IPS-18c (cell line): ENCODE measurements around the gene TRABD2B.

Experiments used
- H3K4me3 ChIP-seq: 2 replicates; pipeline ENCODE4 v1.7.0; 2013; ENCODE audit warnings: low read depth, mild to moderate bottlenecking, low read length, moderate library complexity; ENCODE audit not compliant: insufficient read depth
- H3K9me3 ChIP-seq: one replicate; pipeline ENCODE4 v1.6.1; 2013; ENCODE audit warnings: mild to moderate bottlenecking, low read length, moderate library complexity; ENCODE audit not compliant: control insufficient read depth, insufficient read depth

TRABD2B gene

DNA sequence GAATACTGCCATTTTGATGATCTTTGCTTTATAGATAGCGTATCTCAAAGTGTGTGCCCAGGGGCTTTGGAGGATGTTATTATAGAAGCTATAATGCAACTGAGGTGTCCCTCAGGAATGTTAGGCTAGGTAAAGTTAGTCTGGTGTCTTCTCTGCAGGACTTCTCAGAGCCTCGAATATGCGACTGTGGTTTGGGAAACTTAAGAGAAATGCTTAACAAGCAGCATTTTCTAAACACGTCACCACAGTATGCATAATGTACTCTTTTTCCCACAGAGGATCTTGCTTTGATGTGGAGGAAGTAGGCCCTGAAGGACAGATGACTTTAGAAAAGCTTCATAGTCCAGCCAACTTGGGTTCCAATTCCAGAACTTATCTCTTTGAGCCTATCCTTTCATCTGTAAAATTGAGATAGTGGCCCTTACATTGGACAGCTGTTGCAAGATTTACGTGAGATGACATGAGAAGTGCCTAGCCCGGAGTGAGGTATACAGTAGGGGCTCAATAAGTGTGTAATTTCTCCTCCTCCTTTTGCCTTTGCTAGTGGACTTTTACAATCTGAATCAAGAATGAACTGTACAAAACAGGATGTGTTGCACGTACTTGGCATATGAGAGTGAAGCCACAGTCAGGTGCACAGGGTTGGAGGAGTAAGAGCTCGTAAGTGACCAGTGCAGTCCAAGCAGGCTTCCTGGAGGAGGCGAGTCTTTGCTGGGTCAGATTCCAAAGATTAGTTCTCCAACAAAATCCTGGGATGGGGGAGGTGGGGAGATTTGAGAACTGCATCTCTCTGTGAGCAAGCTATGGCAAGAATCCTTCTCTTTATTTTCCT, 29.7 kb upstream of the TRABD2B start:
- Histone ChIP-seq H3K9me3 (no peaks in the 10 kb centered on the region), H3K4me3 (no peak overlapping the region)

DNA sequence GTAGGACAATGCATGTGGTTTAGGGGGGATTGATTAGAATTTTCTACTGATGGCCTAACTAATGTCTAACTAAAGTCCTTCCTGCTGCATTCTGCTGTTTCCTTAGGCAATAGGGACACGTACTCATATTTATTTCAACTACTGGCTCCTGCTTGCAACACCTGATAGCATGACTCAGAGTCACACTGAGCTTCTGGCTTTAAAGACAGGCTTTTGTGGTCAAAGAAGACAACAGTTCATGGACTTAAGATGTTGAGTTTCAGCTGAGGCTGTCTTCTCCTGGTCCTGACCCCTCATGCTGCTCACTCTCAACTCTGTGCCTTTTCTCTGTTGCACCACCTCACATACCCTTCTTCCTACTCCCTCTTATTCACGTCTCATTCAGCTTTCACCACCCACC, 29.1 kb upstream of the TRABD2B start:
- no peaks in the 10 kb centered on the region for H3K9me3 ChIP-seq
- no peak overlapping the region for H3K4me3 ChIP-seq

DNA sequence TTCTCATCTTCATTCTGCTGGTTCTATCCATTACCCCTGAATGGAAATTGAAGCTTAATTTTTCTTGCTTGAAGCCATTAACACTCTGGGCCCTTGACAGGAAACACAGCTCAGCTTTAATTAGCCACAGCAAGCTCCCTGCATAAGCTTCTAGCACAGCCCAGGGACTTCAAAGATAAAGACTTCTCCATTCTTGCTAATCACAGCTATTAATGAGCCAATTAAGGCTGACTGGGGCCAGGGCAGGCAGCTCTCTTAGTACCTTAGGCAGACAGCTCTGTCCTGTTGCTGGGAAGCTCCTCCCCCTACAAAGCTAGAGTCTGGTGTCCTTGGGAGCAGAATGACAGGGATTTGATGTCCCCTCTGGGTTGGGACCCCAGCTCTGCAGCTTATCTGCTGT, 27.9 kb upstream of the TRABD2B start:
- Histone ChIP-seq H3K9me3 (no peaks in the 10 kb centered on the region), H3K4me3 (no peak overlapping the region)

DNA sequence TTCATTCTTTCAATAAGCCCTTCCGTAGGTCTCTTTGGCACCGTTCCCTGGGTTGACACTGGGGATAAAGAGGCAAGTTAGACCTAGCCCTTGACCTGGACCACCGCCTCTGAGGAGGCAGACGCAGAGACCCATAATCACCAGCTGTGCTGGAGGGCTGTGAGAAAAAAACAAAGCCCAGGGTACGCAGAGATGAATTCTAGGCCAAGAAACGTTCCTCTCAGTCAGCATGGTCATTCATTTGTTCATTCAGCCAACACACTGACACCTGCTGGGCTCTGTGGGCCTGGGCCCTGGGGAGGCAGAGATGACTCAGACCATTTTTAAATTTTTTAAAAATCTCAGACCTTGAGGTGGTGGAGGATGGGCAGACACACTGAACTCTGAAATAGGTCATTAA, 26.3 kb upstream of the TRABD2B start:
- Histone ChIP-seq H3K4me3 (no peak overlapping the region), H3K9me3 (no peaks in the 10 kb centered on the region)

DNA sequence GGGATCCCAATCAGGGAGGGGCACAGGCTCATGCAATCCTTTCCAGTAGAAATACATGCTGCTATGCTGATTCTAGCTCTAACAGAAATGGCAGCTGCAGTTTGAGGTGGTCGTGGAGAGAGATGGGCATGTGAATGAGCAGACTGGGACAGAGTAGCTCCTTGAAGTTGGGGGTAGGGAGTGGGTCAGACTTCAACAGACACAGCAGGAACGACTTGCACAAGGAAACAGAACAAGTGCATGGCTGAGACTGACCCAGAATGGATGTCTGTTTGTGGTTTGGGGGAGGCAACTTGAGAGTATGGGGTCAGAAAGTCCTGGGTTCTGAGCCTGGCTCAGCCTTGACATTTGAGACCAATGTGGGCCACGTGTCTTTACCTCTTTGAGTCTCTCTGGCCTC, 25.1 kb upstream of the TRABD2B start:
- H3K9me3 ChIP-seq, result no peaks in the 10 kb centered on the region
- H3K4me3 ChIP-seq, result no peak overlapping the region

DNA sequence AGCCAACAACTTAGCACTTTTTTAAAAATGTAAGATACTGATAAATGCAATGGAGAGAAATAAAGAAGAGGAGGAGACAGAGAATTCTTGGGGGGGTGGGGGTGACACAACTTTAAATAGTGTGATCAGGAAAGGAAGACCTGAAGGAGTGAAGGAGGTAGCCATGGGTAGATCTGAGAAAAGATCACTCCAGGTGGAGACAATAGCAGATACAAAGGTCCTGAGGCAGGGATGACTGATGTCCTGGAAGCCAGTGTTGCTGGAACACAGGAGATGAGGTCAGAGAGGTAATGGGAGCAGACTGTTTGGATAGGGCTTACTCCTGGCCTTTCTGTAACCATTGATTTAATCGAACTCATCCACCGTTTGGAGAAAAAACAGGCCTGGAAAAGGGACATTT, 24.6 kb upstream of the TRABD2B start:
- Histone ChIP-seq H3K9me3 (no peaks in the 10 kb centered on the region), H3K4me3 (no peak overlapping the region)

DNA sequence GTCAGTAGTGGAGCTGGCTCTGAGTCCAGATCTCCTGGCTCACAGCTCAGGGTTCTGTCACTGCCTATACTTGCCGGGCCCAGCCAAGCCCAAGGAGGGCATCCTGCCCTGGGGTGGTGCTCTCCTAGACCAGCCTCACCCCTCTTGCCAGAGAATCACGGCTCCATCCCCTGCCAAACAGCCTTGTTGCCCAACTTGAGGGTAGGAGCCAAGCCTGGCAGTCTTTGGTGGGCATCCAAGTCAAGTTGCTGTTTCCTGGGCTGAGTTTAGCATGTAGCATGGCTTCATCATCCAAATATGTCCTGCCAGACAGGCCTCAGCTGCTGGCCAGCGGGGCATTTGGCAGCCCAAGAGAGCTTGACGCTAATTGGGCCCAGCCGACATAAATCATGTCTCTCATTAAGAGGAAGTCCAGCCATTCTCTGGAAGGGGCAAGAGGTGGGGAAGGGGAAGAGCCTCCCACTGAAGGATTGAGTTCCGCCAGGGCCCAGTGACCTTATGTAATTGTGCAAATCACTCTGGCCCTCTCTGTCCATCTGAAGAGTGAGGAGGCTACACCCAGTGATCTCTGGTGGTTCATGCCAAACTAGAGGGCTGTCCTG, 22.6 kb upstream of the TRABD2B start:
- H3K9me3 ChIP-seq, result no peaks in the 10 kb centered on the region
- H3K4me3 ChIP-seq, result no peak overlapping the region

DNA sequence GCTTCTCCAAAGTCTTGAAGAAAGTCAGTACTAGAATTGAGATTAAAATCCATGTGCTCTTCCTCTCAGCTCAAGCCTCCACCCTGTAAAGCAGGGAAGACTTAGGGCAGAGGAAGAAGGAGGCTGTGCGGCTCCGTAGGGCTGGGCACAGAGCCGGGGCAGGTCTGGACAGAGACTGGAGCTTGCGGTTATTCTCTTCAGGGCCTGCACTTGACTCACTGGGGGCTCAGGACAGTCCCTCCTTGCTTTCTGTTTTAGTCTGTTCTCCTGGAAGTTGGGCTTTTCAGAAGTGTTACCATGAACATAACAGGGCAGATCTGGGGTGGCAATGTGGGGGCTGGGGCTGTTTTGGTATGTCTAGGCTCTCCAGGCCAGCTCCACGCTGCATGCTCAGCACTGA, 21.6 kb upstream of the TRABD2B start:
- Histone ChIP-seq H3K4me3 (no peak overlapping the region), H3K9me3 (no peaks in the 10 kb centered on the region)

DNA sequence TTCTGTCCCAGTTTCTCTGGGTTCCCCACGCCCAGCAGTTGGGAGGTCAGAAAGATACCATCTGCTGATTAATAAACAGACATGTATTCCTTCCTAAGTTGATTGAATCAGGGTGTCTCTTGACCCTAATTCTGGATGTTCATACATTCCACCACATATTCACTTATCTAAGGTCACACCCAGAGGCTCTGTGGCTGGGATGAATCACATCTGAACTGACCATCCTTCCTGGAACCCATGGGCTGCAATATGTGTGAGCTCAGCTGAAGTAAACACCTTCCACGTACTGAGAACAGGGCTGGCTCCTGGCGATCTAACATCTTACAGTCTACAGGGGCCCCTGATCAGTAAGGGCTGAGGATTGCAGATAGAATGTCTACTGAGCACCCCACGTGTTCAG, 20.5 kb upstream of the TRABD2B start:
- no peak overlapping the region for H3K4me3 ChIP-seq
- no peaks in the 10 kb centered on the region for H3K9me3 ChIP-seq

DNA sequence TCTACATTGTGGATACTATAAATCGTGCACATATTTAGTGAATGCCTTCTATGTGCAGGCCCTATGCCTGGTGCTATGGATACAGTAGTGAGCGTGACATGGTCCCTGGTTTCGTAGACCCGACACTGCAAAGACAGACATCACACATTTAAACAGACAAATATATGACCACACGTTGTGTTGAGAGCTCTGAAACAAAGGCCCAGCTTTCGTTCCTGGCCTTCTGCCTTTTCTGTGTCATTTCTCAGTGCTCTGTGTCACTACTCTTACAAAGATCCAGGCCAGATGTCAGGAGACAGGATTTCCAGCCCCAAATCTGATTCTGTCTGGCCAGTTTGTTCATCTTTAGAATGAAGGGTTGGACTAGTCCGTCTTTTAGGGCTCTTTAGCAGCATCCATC, 19.3 kb upstream of the TRABD2B start:
- Histone ChIP-seq H3K4me3 (no peak overlapping the region), H3K9me3 (no peaks in the 10 kb centered on the region)

DNA sequence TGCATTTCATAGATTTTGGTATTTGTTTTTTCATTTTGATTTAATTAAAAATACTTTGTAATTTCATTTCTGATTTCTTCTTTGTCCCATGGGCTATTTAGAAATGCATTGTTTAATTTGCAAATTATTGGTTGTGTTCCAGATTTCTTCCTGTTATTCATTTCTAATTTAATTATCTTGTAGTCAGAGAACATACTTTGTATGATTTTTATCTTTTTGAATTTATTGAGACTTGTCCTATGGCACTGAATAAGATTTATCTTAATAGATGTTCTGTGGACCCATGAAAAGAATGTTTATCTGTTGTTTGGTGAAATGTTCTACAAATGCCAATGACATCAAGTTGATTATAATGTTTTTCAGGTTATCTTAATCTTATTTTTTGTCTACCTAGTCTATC, 16.1 kb upstream of the TRABD2B start:
- H3K4me3 ChIP-seq, result no peak overlapping the region

DNA sequence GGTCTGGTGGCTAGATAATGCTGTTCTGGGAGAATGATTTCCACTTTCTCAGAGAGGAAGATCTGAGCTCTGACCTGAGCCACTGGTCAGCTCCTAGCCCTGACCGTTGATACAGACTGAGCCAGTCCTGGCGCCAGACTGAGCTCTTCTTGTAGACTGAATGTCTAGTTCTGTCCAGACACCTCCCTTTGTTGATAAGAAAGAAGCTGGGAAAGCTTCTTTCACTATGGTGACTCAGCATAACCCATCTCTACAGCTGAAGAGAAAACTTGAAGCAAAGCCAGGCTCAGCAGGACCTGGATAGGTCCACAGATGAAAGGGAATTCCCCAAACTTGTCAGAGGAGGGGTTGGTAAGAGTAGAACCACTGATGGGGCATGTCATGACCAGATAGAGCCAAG, 9.9 kb upstream of the TRABD2B start:
- no peak overlapping the region for H3K4me3 ChIP-seq
- H3K9me3 ChIP-seq, result no peaks in the 10 kb centered on the region

More for the DNA sequence above, 16.1 kb upstream of the TRABD2B start:
- no peaks in the 10 kb centered on the region for H3K9me3 ChIP-seq

DNA sequence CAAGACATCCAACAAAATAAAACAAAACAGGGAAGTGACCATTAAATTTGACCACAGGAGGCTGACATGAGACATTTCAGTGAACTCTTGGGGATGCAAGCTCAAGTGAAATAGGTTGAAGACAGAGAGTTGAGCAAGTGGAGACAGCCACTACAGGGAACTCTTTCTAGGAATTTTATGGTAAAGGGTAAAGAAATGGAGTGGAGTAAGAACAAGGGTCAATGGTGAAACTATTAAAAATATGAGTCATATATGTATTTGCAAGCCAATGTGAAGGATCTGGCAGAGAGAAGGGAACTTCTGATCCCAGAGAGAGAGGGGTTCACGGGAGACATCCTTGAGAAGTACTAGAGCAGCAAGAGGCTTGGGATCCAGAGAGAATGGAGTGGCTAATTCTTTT, 9.1 kb upstream of the TRABD2B start:
- H3K9me3 ChIP-seq, result no peaks in the 10 kb centered on the region
- no peak overlapping the region for H3K4me3 ChIP-seq

DNA sequence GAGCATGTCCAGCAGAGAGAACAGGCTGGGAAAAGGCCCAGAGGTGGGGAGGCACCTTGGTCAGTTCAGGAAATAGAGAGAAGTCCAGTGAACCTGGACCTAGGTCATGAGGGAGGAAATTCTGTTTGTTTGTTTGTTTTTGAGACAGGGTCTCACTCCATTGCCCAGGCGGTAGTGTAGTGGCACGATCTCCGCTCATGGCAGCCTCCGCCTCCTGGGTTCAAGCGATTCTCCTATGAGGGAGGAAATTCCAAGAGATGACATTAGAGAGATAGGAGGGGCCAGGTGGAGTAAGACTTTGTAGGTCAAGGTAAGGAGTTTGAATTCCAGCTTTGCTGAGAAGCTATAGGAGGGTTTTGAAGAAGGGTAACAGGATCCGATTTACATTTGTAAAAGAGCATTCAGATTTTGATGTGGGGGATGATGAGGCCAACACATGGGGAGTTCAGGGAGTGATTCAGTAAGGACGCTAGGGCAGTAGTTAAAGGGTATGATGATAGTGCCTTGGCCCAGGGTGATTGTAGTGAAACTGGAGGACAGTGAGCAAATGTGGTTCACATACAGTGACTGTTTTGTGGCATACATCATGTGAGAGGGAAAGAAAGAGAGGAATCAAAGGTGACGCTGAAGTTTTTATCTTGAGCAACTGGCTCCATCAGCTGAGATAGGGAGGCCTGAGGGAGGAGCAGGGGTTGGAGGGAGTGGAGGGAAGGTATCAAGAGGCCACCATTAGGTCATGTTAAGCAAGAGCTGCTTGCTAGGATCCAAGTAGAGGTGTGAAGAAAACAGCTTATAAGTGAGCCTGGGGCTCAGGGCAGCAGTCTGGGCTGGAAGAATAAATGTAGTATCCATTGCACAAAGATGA, 8.3 kb upstream of the TRABD2B start:
- H3K9me3 ChIP-seq, result no peaks in the 10 kb centered on the region
- no peak overlapping the region for H3K4me3 ChIP-seq

DNA sequence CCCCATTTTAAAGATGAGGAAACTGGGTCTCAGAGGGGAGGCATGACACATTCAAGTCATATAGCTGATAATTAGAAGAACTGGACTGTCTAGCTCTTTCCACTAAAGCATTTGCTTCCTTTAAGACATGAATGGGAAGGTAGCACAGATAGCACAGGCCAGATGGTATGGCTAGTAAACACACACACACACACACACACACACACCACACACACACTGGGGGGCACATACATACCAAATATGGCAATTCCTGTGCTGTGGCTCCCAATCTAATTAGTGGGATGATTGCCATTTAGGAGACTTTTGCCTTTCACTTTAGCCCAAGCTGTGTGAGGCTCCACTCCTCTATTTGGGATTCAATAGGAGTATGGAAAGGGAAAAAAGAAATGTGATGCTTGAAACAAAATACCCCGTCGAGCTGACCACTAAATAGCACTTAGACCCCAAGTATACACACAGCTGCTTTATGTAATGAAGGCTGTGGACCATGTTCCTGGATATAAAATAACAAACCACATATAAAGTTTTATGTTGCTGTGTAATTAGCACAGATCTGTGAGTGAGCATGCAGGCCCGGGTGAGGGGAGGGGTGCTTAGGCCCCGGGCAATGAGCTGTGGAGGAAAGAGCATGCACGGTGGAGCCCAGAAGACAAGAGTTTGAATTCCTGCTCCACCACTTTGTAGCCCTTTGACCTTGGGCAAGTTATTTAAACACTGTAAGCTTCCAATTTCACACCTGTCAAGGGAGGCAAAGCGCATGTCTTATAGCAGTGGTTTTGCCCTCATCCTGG, 6.8 kb upstream of the TRABD2B start:
- Histone ChIP-seq H3K9me3 (no peaks in the 10 kb centered on the region), H3K4me3 (no peak overlapping the region)

DNA sequence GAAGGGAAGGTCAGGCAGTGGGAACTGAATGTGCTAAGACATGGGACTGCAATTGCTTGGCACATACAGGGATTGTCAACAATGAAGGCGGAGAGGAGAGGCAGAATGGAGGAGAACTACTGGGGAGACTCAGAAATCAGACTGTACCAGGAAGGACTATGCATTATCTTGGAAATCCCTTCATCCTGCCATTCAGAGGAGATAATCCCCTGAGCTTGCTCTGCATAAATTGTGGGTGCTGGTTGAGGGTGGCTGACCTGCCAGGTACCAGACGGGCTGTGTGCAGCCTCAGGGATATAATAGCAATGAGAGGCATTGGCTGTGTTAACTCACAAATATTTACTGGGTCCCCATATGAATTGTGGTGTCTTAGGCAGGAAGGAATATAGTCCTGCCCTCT, 5.0 kb upstream of the TRABD2B start:
- Histone ChIP-seq H3K9me3 (no peaks in the 10 kb centered on the region), H3K4me3 (no peak overlapping the region)

DNA sequence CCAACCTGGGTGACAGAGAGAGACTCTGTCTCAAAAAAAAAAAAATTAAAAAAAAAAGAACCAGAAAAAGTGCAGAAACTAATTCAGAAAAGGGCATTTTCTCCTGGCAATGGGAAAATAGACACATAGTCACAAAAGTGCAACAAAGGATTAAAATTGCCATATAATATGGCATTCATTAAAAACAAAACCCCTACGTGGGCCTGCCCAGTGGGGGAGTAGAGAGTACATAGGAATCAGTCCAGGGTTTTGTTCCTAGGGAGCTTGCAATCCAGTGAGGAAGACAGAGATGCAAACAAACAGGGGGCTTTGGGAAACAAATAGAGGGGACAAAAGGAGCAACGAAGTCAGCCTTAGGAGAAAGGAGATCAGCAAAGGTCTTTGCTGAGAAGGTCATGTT, 4.5 kb upstream of the TRABD2B start:
- Histone ChIP-seq H3K9me3 (no peaks in the 10 kb centered on the region), H3K4me3 (no peak overlapping the region)
